SH-SY5Y (cell line): ENCODE data around the gene SGCE.

ENCODE experiments used
- GATA2 ChIP-seq: IDR thresholded peaks from 2 replicates; pipeline ENCODE4 v1.6.1; 2011; ENCODE audit warnings: mild to moderate bottlenecking, low read depth, low read length
- GATA3 ChIP-seq: IDR thresholded peaks from 2 replicates; pipeline ENCODE4 v1.6.1; 2011; ENCODE audit warnings: low read depth, mild to moderate bottlenecking, low read length, moderate library complexity

GRCh38 chr7:94547126-94547525, 108.8 kb downstream of the SGCE start:
- TF ChIP-seq GATA3 (no peak), GATA2 (no peak)
